KMS-11 (cell line): ENCODE measurements around the gene TXLNB.

Experiments used
- H2AFZ ChIP-seq: fragments of 200-600 bp; sonication (generic); 2 replicates; pipeline ENCODE4 v1.6.1; 2016; ENCODE audit warnings: antibody characterized with exemption, mixed run types, low read depth
- H3K27ac ChIP-seq: fragments of 200-600 bp; sonication (generic); 2 replicates; pipeline ENCODE4 v1.6.1; 2016; ENCODE audit warnings: mild to moderate bottlenecking, mixed run types
- H3K27me3 ChIP-seq: fragments of 200-600 bp; sonication (generic); 2 replicates; pipeline ENCODE4 v1.6.1; 2017; ENCODE audit warnings: mild to moderate bottlenecking, low read depth, mixed run types, moderate library complexity; ENCODE audit not compliant: insufficient read depth
- H3K36me3 ChIP-seq: fragments of 200-600 bp; sonication (generic); 2 replicates; pipeline ENCODE4 v1.6.1; 2017; ENCODE audit warnings: mild to moderate bottlenecking, mixed run types; ENCODE audit not compliant: insufficient read depth
- H3K4me1 ChIP-seq: fragments of 200-600 bp; sonication (generic); 2 replicates; pipeline ENCODE4 v1.6.1; 2016; ENCODE audit warnings: mild to moderate bottlenecking, low read depth, mixed run types; ENCODE audit not compliant: poor library complexity, severe bottlenecking
- H3K4me2 ChIP-seq: fragments of 200-600 bp; sonication (generic); 2 replicates; pipeline ENCODE4 v1.7.0; 2016; ENCODE audit warnings: mild to moderate bottlenecking, mixed run types
- H3K4me3 ChIP-seq: fragments of 200-600 bp; sonication (generic); IDR thresholded peaks from 2 replicates; pipeline ENCODE4 v1.6.1; 2017; ENCODE audit warnings: low read depth, low read length, mixed read lengths; ENCODE audit not compliant: insufficient read depth
- H3K79me2 ChIP-seq: fragments of 200-600 bp; sonication (generic); 2 replicates; pipeline ENCODE4 v1.6.1; 2016; ENCODE audit warnings: low read depth, mixed run types; ENCODE audit not compliant: insufficient read depth
- H3K9ac ChIP-seq: fragments of 200-600 bp; sonication (generic); 2 replicates; pipeline ENCODE4 v1.6.1; 2016; ENCODE audit warnings: mild to moderate bottlenecking, mixed run types
- H4K20me1 ChIP-seq: fragments of 200-600 bp; sonication (generic); 2 replicates; pipeline ENCODE4 v1.6.1; 2016; ENCODE audit warnings: mild to moderate bottlenecking, mixed run types; ENCODE audit not compliant: insufficient read depth
- TF ChIP-seq, protein P1 (sequence below): fragments of 200-600 bp; sonication (generic); conservative IDR thresholded peaks from 2 replicates; pipeline ENCODE4 v1.6.1; 2017; ENCODE audit warnings: low read depth, mild to moderate bottlenecking, antibody characterized with exemption, low read length, moderate library complexity, mixed read lengths

Gene TXLNB

DNA sequence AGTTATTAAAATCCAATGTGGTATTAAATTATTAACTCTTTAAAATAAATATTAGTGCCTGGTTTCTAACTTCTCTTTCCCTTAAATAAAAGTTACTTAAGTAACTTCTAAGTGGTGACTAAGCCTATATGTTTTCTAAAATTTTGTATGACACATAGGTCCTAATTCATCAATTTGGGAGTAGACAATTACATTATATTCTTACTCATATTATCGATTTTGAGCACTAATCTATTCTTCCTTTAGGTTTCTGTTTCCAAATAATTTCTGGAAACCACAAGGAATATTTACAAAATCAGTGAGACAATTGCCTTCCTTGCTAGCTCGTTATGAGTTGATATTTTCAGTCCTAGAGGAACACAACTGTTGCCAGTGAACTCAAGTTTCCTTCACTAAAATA lies 28.3 kb upstream of the TXLNB start:
- TF ChIP-seq, protein P1, sequence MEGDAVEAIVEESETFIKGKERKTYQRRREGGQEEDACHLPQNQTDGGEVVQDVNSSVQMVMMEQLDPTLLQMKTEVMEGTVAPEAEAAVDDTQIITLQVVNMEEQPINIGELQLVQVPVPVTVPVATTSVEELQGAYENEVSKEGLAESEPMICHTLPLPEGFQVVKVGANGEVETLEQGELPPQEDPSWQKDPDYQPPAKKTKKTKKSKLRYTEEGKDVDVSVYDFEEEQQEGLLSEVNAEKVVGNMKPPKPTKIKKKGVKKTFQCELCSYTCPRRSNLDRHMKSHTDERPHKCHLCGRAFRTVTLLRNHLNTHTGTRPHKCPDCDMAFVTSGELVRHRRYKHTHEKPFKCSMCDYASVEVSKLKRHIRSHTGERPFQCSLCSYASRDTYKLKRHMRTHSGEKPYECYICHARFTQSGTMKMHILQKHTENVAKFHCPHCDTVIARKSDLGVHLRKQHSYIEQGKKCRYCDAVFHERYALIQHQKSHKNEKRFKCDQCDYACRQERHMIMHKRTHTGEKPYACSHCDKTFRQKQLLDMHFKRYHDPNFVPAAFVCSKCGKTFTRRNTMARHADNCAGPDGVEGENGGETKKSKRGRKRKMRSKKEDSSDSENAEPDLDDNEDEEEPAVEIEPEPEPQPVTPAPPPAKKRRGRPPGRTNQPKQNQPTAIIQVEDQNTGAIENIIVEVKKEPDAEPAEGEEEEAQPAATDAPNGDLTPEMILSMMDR = no peak
- H2AFZ ChIP-seq = no peak overlapping the region

DNA sequence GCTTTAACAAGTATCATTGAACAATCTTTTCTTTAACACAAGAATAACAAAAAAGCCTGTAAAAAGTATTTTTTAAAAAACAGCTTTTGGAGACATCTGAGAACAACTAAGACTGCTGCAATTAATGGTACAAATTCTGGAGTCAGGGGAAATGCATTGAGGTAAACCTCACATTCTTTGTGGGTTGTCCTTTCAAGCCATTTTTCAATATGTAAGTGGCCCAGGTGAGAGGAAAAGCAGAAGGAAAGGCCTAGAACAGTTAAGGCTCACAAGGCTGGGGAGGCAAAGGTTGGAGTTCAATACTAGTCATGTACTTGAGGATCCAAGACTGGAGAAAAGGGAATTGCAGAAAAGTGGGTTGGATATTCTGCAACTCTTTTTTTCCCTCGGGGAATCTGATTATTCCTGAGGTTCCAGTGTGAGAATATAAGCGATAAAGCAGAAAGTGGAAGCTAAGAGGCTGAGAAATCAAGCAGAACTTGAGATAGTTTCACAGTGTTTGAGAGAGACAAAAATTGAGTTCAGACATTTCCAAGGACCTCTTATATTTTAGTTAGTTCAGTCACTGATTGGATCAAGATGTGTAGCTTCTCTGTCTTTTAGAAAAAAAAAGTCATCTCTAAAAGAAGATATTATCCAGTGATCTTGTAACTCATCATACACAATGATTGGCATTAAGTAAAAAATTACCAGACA lies 25.0 kb upstream of the TXLNB start:
- H3K27ac ChIP-seq = peak overlapping the region; percentile 32
- H3K9ac ChIP-seq = no peak overlapping the region
- H3K4me2 ChIP-seq = peak overlapping the region; percentile 65
- TF ChIP-seq, protein P1 = no peak
- H3K27me3 ChIP-seq = no peaks in the 10 kb centered on the region
- no peaks in the 10 kb centered on the region for H3K36me3 ChIP-seq
- no peaks in the 10 kb centered on the region for H3K79me2 ChIP-seq
- H4K20me1 ChIP-seq = no peaks in the 10 kb centered on the region
- peaks cover 70% of the 10 kb centered on the region for H3K4me1 ChIP-seq
- H3K4me3 ChIP-seq = no peak overlapping the region
- H2AFZ ChIP-seq = no peak overlapping the region

More for the DNA sequence above, 28.3 kb upstream of the TXLNB start:
- Histone ChIP-seq H3K9ac (no peak overlapping the region), H3K4me3 (no peak overlapping the region), H3K27me3 (no peaks in the 10 kb centered on the region), H3K4me2 (no peak overlapping the region), H3K27ac (no peak overlapping the region), H3K4me1 (peaks cover 67% of the 10 kb centered on the region), H3K36me3 (no peaks in the 10 kb centered on the region), H3K79me2 (no peaks in the 10 kb centered on the region), H4K20me1 (no peaks in the 10 kb centered on the region)

DNA sequence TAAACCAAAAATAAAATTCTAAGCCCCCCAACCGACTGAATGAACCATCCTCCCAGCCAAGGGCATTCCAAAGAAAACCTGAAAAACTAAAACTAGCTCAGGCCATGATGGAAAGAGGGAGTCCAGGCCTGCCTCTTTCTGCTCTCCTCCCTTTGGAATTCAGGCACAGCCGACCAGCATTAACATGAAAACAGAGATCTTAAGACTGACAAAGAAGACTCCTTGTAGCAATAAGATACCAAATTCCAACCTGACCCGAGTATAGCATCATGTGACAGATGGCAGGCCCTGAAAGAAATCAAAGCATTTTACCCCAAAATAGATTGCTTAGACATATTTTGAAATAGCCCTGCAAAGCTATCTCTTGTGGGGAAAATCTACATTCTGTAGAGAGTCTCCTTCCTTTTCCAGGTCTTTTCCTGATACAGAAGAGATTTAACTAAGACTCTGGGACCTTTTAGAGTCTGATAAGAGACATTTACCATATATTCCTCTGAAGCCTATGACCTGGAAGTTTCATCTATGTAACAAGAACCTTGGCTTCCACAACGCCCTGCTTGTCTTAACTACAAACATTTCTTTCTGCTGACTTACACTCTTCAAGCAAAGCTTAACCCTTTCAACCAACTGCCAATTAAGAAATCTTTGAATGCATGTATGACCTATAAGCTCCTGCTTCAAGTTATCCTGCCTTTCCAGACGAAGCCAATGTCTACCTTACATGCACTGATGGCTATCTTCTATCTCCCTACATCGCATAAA lies 22.2 kb upstream of the TXLNB start:
- Histone ChIP-seq H3K79me2 (no peaks in the 10 kb centered on the region), H3K4me1 (peaks cover 67% of the 10 kb centered on the region), H3K4me2 (peak overlapping the region; percentile 56), H3K36me3 (no peaks in the 10 kb centered on the region), H3K4me3 (no peak overlapping the region), H3K27me3 (no peaks in the 10 kb centered on the region), H3K27ac (peak overlapping the region; percentile 49; the same call in 1 of the 2 replicates), H3K9ac (no peak overlapping the region), H2AFZ (no peak overlapping the region), H4K20me1 (no peaks in the 10 kb centered on the region)
- TF ChIP-seq, protein P1 = no peak

DNA sequence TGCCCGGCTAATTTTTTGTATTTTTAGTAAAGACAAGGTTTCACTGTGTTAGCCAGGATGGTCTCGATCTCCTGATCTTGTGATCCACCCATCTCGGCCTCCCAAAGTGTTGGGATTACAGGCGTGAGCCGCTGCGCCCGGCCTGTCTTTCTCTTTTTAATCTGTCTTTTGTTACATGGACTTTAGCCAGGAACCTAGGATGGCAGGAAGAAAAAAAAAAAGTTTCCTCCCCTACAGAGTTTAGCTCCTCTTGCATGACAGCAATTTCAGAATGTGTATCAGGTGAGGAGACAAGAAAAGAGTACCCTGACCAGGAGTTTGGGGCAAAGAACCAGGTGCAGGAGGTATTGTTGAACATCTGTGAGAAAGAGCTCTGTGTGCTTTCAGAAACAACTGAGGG lies 21.4 kb upstream of the TXLNB start:
- H4K20me1 ChIP-seq = no peaks in the 10 kb centered on the region
- peaks cover 63% of the 10 kb centered on the region for H3K4me1 ChIP-seq
- H3K4me2 ChIP-seq = peak overlapping the region; percentile 56; the same call in 1 of the 2 replicates
- no peaks in the 10 kb centered on the region for H3K79me2 ChIP-seq
- H3K36me3 ChIP-seq = no peaks in the 10 kb centered on the region
- no peak overlapping the region for H3K9ac ChIP-seq
- H2AFZ ChIP-seq = no peak overlapping the region
- H3K4me3 ChIP-seq = no peak overlapping the region
- TF ChIP-seq, protein P1 = no peak
- H3K27me3 ChIP-seq = no peaks in the 10 kb centered on the region
- peak overlapping the region; percentile 49; the same call in 1 of the 2 replicates for H3K27ac ChIP-seq
